Calu3 (cell line): Measurements from ENCODE around the gene CBR1. TPM values are rescaled to one million over a fixed set of nuclear protein-coding genes. Genes with fewer than 3 reads are reported as not detected.

Source experiments
- BruUV-seq: library from RNA; stranded (reverse); fragments of 400-500 nt; replicated peaks from 2 replicates; lab custom pipeline; 2021; lab: Mats Ljungman, UMichigan
- CTCF ChIA-PET: fragments of 300-600 bp; sonication (Branson Sonifier 250); formaldehyde crosslinking; loops from one replicate; lab custom pipeline; 2022; ENCODE audit warnings: antibody characterized with exemption; lab: Charles Lee
- DNase-seq: peaks from one replicate; pipeline ENCODE4 v3.0.0; 2022
- H3K27ac Mint-ChIP-seq: one replicate; pipeline ENCODE4 v1.8.0; 2022; ENCODE audit warnings: mixed read lengths; ENCODE audit not compliant: unreplicated experiment
- H3K27me3 Mint-ChIP-seq: one replicate; pipeline ENCODE4 v1.8.0; 2022; ENCODE audit warnings: mixed read lengths; ENCODE audit not compliant: unreplicated experiment
- H3K36me3 Mint-ChIP-seq: one replicate; pipeline ENCODE4 v1.8.0; 2022; ENCODE audit warnings: mild to moderate bottlenecking, moderate library complexity, mixed read lengths; ENCODE audit not compliant: insufficient read depth, unreplicated experiment
- H3K4me1 Mint-ChIP-seq: one replicate; pipeline ENCODE4 v1.8.0; 2022; ENCODE audit warnings: mild to moderate bottlenecking, low read depth, mixed read lengths; ENCODE audit not compliant: unreplicated experiment
- H3K4me3 Mint-ChIP-seq: one replicate; pipeline ENCODE4 v1.8.0; 2022; ENCODE audit warnings: mild to moderate bottlenecking, low read depth, moderate library complexity, mixed read lengths; ENCODE audit not compliant: unreplicated experiment
- H3K9me3 Mint-ChIP-seq: one replicate; pipeline ENCODE4 v1.8.0; 2022; ENCODE audit warnings: low read depth, mixed read lengths; ENCODE audit not compliant: unreplicated experiment
- intact Hi-C: fragments of 100-400 bp; cut with micrococcal nuclease; formaldehyde crosslinking; loops from one replicate; pipeline ENCODE4 v1.10.0; 2022; ENCODE audit not compliant: unreplicated experiment
- total RNA-seq: library from RNA; stranded (reverse); gene quantifications from 2 replicates; pipeline ENCODE4 v1.2.3, GENCODE V29; 2022
- TF ChIP-seq, protein P1 (sequence below): fragments of 200-600 bp; IDR thresholded peaks from one replicate; pipeline ENCODE4 v1.8.0; 2022; ENCODE audit warnings: antibody characterized with exemption; ENCODE audit not compliant: unreplicated experiment

The CBR1 gene
- total RNA-seq, 1 experiment from 2014 or later: 57.8 TPM

DNA sequence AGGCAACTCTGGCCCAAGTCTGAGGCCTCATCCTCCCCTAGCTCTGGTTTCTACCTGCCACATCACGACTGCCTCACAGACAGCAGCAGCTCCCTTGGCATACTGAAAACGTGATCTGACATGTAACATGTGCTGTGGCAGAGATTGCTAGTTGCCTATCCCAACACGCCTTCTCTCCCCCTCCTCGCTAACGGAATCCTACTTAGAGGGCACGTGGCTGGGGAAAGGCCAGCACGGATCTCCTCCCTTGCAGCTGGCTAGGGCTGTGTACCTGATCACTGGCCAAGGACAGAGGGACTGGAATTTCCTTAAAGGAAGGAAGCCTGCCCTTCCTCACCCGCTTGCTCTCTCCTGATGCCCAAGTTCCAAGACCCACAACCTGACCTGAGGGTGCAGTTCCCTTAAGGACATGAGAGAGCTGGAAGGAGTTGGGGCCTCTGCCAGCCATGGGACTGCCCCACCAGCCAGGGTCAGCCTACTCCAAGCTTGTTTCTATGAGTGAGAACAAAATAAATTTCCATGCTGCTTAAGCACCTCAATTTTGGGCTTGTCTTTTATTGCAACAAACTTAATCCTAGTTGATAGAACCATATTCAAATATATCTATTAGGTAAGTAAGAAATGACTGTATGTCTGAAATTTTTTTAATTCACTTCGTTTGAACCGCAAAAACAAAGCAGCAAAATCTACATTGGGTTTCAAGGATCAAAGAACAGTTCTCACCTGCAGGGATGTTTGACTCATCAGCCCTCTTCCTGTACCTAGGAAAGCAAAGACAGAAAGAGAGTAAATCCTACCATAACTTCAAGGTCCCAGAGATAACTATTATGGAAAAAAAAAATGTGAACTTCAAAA lies 16.7 kb upstream of the CBR1 start:
- Mint-ChIP-seq H3K4me3 (no peak overlapping the region), H3K27me3 (no peaks in the 10 kb centered on the region), H3K4me1 (no peaks in the 10 kb centered on the region), H3K36me3 (peaks cover 18% of the 10 kb centered on the region), H3K27ac (no peak overlapping the region), H3K9me3 (no peaks in the 10 kb centered on the region)
- no TSS peak for BruUV-seq
- TF ChIP-seq, protein P1, sequence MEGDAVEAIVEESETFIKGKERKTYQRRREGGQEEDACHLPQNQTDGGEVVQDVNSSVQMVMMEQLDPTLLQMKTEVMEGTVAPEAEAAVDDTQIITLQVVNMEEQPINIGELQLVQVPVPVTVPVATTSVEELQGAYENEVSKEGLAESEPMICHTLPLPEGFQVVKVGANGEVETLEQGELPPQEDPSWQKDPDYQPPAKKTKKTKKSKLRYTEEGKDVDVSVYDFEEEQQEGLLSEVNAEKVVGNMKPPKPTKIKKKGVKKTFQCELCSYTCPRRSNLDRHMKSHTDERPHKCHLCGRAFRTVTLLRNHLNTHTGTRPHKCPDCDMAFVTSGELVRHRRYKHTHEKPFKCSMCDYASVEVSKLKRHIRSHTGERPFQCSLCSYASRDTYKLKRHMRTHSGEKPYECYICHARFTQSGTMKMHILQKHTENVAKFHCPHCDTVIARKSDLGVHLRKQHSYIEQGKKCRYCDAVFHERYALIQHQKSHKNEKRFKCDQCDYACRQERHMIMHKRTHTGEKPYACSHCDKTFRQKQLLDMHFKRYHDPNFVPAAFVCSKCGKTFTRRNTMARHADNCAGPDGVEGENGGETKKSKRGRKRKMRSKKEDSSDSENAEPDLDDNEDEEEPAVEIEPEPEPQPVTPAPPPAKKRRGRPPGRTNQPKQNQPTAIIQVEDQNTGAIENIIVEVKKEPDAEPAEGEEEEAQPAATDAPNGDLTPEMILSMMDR: no peak
- intact Hi-C loops: no loop called here
- no peak for DNase-seq
- CTCF ChIA-PET: interaction anchor here (0.6 kb wide), 1 partner anchor 64 kb away, joined by 5 read pairs; no protein-coding TSS in a partner anchor

GRCh38 chr21:36053715-36054062 lies 16.1 kb upstream of the CBR1 start:
- DNase-seq: no peak
- no peaks in the 10 kb centered on the region for H3K9me3 Mint-ChIP-seq
- H3K36me3 Mint-ChIP-seq: peaks cover 21% of the 10 kb centered on the region
- intact Hi-C loops: no loop called here
- no peak overlapping the region for H3K27ac Mint-ChIP-seq
- TF ChIP-seq, protein P1: no peak
- no peaks in the 10 kb centered on the region for H3K4me1 Mint-ChIP-seq
- CTCF ChIA-PET: no interaction called here
- H3K27me3 Mint-ChIP-seq: no peaks in the 10 kb centered on the region
- no peak overlapping the region for H3K4me3 Mint-ChIP-seq
- BruUV-seq: no TSS peak

GRCh38 chr21:36055551-36055950 lies 14.3 kb upstream of the CBR1 start:
- H3K36me3 Mint-ChIP-seq: peaks cover 19% of the 10 kb centered on the region
- BruUV-seq: no TSS peak
- CTCF ChIA-PET: no interaction called here
- H3K27me3 Mint-ChIP-seq: no peaks in the 10 kb centered on the region
- H3K4me1 Mint-ChIP-seq: no peaks in the 10 kb centered on the region
- H3K27ac Mint-ChIP-seq: no peak overlapping the region
- TF ChIP-seq, protein P1: no peak
- no peaks in the 10 kb centered on the region for H3K9me3 Mint-ChIP-seq
- no peak overlapping the region for H3K4me3 Mint-ChIP-seq
- no peak for DNase-seq
- intact Hi-C loops: no loop called here

DNA sequence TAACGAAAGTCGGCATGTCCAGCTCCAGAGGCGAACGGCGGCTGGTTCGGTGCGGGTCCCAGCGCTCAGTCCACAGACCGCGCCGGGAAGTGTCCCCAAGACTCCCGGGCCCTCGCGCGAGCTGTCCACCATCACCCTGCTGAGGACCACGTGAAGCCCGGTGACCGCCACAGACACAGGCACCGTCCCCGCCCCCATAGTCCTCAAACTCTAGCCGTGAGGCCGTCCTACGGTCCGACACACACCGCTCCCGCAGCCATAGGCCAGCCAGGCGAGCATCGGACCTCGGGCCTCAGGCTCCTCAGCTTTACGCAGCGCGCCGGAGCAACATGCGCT lies 10.0 kb upstream of the CBR1 start:
- CTCF ChIA-PET: interaction anchor here (1.2 to 2.1 kb wide), 3 partner anchors 10 to 53 kb away, joined by 3 to 8 read pairs (median 4); partner anchors contain the start of gene CBR1
- Mint-ChIP-seq H3K4me3 (peak overlapping the region; percentile 83), H3K36me3 (peaks cover 23% of the 10 kb centered on the region), H3K27me3 (no peaks in the 10 kb centered on the region), H3K4me1 (no peaks in the 10 kb centered on the region), H3K27ac (peak overlapping the region; percentile 83), H3K9me3 (no peaks in the 10 kb centered on the region)
- no TSS peak for BruUV-seq
- peak; percentile 37 for DNase-seq
- intact Hi-C loops: loop anchor here (2.0 kb wide), 1 partner anchor 45 kb away; no protein-coding TSS in a partner anchor
- TF ChIP-seq, protein P1: no peak
